Esophagus muscularis mucosa (tissue), 4 donors: ENCODE results near the gene PXT1. TPM values are rescaled to one million over a fixed set of nuclear protein-coding genes. Genes with fewer than 3 reads are reported as not detected.

Source experiments
- DNase-seq: peaks from one replicate; pipeline ENCODE4 v3.0.0-alpha.2; 2017; ENCODE audit errors: extremely low spot score
- H3K27ac ChIP-seq, 4 donors: fragments of 200-600 bp; sonication (generic); replicated peaks in 1 of 4; 1 replicate in 3 of 4; 2 replicates in 1 of 4; pipeline ENCODE4 v1.5.1; 2016 to 2019; ENCODE audit warnings: mild to moderate bottlenecking in 1 of 4
- H3K27me3 ChIP-seq, 4 donors: fragments of 200-600 bp; sonication (generic); one replicate each; pipeline versions ENCODE4 v1.5.1 to v1.6.0; 2016 to 2019
- H3K36me3 ChIP-seq, 4 donors: fragments of 200-600 bp; sonication (generic); one replicate each; pipeline ENCODE4 v1.5.1; 2016 to 2019
- H3K4me1 ChIP-seq, 4 donors: fragments of 200-600 bp; sonication (generic); one replicate each; pipeline ENCODE4 v1.5.1; 2016 to 2019
- H3K4me3 ChIP-seq, 4 donors: fragments of 200-600 bp; sonication (generic); 1 replicate in 2 of 4; 2 replicates in 2 of 4; pipeline ENCODE4 v1.5.1; 2016 to 2019; ENCODE audit warnings: mild to moderate bottlenecking in 4 of 4, moderate library complexity in 1 of 4
- H3K9me3 ChIP-seq, 4 donors: fragments of 200-600 bp; sonication (generic); 1 replicate in 3 of 4; 2 replicates in 1 of 4; pipeline ENCODE4 v1.5.1; 2016 to 2019
- CTCF ChIP-seq, 3 experiments: fragments of 200-600 bp in 2 of 3; fragments of 450-650 bp in 1 of 3; sonication (generic) in 2 of 3; IDR thresholded peaks; one replicate each; pipeline ENCODE4 v1.5.1; 2017 to 2019; ENCODE audit warnings: antibody characterized with exemption in 3 of 3, mild to moderate bottlenecking in 2 of 3, moderate library complexity in 1 of 3
- EP300 ChIP-seq: sonication (generic); formaldehyde crosslinking; IDR thresholded peaks from one replicate; pipeline ENCODE4 v1.6.1; 2017; ENCODE audit warnings: antibody characterized with exemption
- POLR2A ChIP-seq: fragments of 450-650 bp; IDR thresholded peaks from one replicate; pipeline ENCODE4 v1.6.1; 2017; ENCODE audit warnings: antibody characterized with exemption, moderate library complexity, mild to moderate bottlenecking, low read depth
- POLR2AphosphoS5 ChIP-seq, 2 donors: sonication (generic); formaldehyde crosslinking; IDR thresholded peaks; one replicate each; pipeline ENCODE4 v1.6.1; 2017; ENCODE audit warnings: antibody characterized with exemption in 2 of 2
- WGBS: methylation state at CpG from one replicate; pipeline ENCODE4 v1.1.5; 2018; 5-methylcytosine and 5-hydroxymethylcytosine counted together
- intact Hi-C: fragments of 100-400 bp; cut with DNase I; formaldehyde crosslinking; loops from one replicate; pipeline ENCODE4 v1.15.1; 2023
- total RNA-seq, 4 donors: library from RNA; depleted of rRNA; stranded (reverse); fragments of >200 nt; gene quantifications; one replicate each; pipeline versions ENCODE4 v1.1.0 to v1.2.1, GENCODE V29; 2016

Gene PXT1
- total RNA-seq, 4 donors from 2014 or later, result not detected

GRCh38 chr6:36378243-36378920 is 64.3 kb downstream of the PXT1 start:
- TF ChIP-seq POLR2AphosphoS5 (IDR thresholded peaks at IDR 0.05) (no peak), EP300 (no peak), CTCF (IDR thresholded peaks at IDR 0.05) (no peak), POLR2A (no peak)
- Histone ChIP-seq H3K4me3 (no peak overlapping the region), H3K4me1 (no peaks in the 10 kb centered on the region), H3K27ac (no peak overlapping the region), H3K36me3 (no peaks in the 10 kb centered on the region), H3K9me3 (no peaks in the 10 kb centered on the region), H3K27me3 (no peaks in the 10 kb centered on the region)
- DNase-seq, result no peak
- 90% methylated on average over 4 of the region's 4 CpGs for WGBS
- intact Hi-C loops, result no loop called here

- Histone ChIP-seq H3K4me1 (no peaks in the 10 kb centered on the region), H3K27ac (no peak overlapping the region), H3K4me3 (no peak overlapping the region), H3K9me3 (no peaks in the 10 kb centered on the region), H3K27me3 (no peaks in the 10 kb centered on the region), H3K36me3 (no peaks in the 10 kb centered on the region)
- TF ChIP-seq EP300 (no peak), POLR2A (no peak), POLR2AphosphoS5 (IDR thresholded peaks at IDR 0.05) (no peak), CTCF (IDR thresholded peaks at IDR 0.05) (no peak)
- no peak for DNase-seq
- intact Hi-C loops, result no loop called here
- 73% methylated on average over 5 of the region's 5 CpGs for whole genome bisulfite sequencing
These were observed 65.1 kb downstream of the PXT1 start for GRCh38 chr6:36377594-36377993.

GRCh38 chr6:36376742-36377141 is 65.9 kb downstream of the PXT1 start:
- no peak for TF ChIP-seq POLR2AphosphoS5 (IDR thresholded peaks at IDR 0.05)
- TF ChIP-seq CTCF (IDR thresholded peaks at IDR 0.05), result no peak
- 92% methylated on average over 8 of the region's 8 CpGs for WGBS
- intact Hi-C loops, result no loop called here
- DNase-seq, result no peak
- H3K36me3 ChIP-seq, result no peaks in the 10 kb centered on the region
- H3K27ac ChIP-seq, result no peak overlapping the region
- H3K4me3 ChIP-seq, result no peak overlapping the region
- H3K9me3 ChIP-seq, result no peaks in the 10 kb centered on the region
- no peaks in the 10 kb centered on the region for H3K4me1 ChIP-seq
- peaks cover 0 to 4% (median 0%) of the 10 kb centered on the region in 4 donors for H3K27me3 ChIP-seq

GRCh38 chr6:36376183-36376582 is 66.5 kb downstream of the PXT1 start:
- Histone ChIP-seq H3K27me3 (peaks cover 0 to 7% (median 0%) of the 10 kb centered on the region in 4 donors), H3K4me1 (no peaks in the 10 kb centered on the region), H3K36me3 (no peaks in the 10 kb centered on the region), H3K9me3 (no peaks in the 10 kb centered on the region), H3K4me3 (no peak overlapping the region), H3K27ac (no peak overlapping the region)
- intact Hi-C loops, result no loop called here
- 97% methylated on average over 8 of the region's 8 CpGs for WGBS
- no peak for TF ChIP-seq POLR2AphosphoS5 (IDR thresholded peaks at IDR 0.05)
- TF ChIP-seq POLR2A, result no peak
- TF ChIP-seq EP300, result no peak
- TF ChIP-seq CTCF (IDR thresholded peaks at IDR 0.05), result no peak
- DNase-seq, result no peak

- Histone ChIP-seq H3K4me3 (no peak overlapping the region), H3K9me3 (no peaks in the 10 kb centered on the region), H3K27me3 (peaks cover 0 to 8% (median 0%) of the 10 kb centered on the region in 4 donors), H3K4me1 (no peaks in the 10 kb centered on the region), H3K27ac (no peak overlapping the region), H3K36me3 (no peaks in the 10 kb centered on the region)
- intact Hi-C loops, result no loop called here
- DNase-seq, result no peak
- WGBS, result 97% methylated on average over 18 of the region's 20 CpGs
- TF ChIP-seq CTCF (IDR thresholded peaks at IDR 0.05) (no peak), POLR2A (no peak), POLR2AphosphoS5 (IDR thresholded peaks at IDR 0.05) (no peak), EP300 (no peak)
These were observed 67.0 kb downstream of the PXT1 start for GRCh38 chr6:36375644-36376155.
